ENCODE data around the gene SLC27A1.

DNA sequence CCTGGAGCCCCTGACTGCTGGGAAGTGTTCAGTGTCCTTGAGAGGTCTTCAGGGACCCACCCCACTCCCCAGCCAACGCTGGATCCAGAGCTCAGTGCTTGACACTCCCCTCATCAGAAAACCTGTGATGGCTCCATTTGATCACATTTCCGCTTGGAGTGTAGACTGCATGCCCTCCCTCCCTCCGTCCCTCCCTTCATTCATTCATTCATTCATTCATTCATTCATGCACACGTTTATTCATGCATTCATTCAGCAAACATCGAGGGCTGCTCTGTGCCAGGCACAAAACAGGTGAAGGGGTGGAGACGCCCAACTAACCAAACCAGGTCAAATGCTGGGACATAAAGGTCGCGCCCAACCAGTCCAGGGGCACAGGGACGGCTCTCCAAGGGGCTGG, 54.8 kb downstream of the SLC27A1 start:
- TF ChIP-seq CTCF (IDR thresholded peaks at IDR 0.05) (no peak), POLR2A (IDR thresholded peaks at IDR 0.05) (no peak)
